Fibroblast of lung (primary cell): Measurements from ENCODE around the gene CHD9. TPM values are rescaled to one million over a fixed set of nuclear protein-coding genes. Genes with fewer than 3 reads are reported as not detected.

Source experiments
- DNase-seq, 2 donors: peaks; one replicate each; pipeline versions ENCODE4 v3.0.0 to v3.0.0-alpha.2; 2010; ENCODE audit warnings: low read depth in 2 of 2
- H2AFZ ChIP-seq: 2 replicates; pipeline ENCODE4 v1.5.1; 2012; ENCODE audit warnings: low read length, control low read depth, inconsistent platforms
- H3K27ac ChIP-seq: 2 replicates; pipeline ENCODE4 v1.5.1; 2011; ENCODE audit warnings: low read length, control low read depth; ENCODE audit not compliant: insufficient read depth
- H3K27me3 ChIP-seq: 2 replicates; pipeline ENCODE4 v1.5.1; 2011; ENCODE audit warnings: mild to moderate bottlenecking, low read length; ENCODE audit not compliant: control insufficient read depth, insufficient read depth
- H3K36me3 ChIP-seq: 2 replicates; pipeline ENCODE4 v1.5.1; 2011; ENCODE audit warnings: low read length; ENCODE audit not compliant: control insufficient read depth, insufficient read depth
- H3K4me1 ChIP-seq: 2 replicates; pipeline ENCODE4 v1.5.1; 2011; ENCODE audit warnings: low read length; ENCODE audit not compliant: control insufficient read depth, insufficient read depth; ENCODE audit errors: extremely low read depth
- H3K4me2 ChIP-seq: 2 replicates; pipeline ENCODE4 v1.5.1; 2011; ENCODE audit warnings: low read length, control low read depth; ENCODE audit not compliant: insufficient read depth; ENCODE audit errors: extremely low read depth
- H3K4me3 ChIP-seq, 4 experiments: fragments of 200-600 bp in 1 of 4; sonication (generic) in 1 of 4; replicated peaks in 1 of 4; 2 replicates each; pipeline ENCODE4 v1.5.1; 2011 to 2016; ENCODE audit warnings: low read length in 4 of 4, low read depth in 3 of 4, mild to moderate bottlenecking in 3 of 4, control low read depth in 2 of 4, inconsistent platforms in 1 of 4, mixed read lengths in 1 of 4; ENCODE audit not compliant: insufficient read depth in 1 of 4; ENCODE audit errors: control extremely low read depth in 1 of 4
- H3K79me2 ChIP-seq: 2 replicates; pipeline ENCODE4 v1.5.1; 2012; ENCODE audit warnings: mild to moderate bottlenecking, low read length, inconsistent platforms; ENCODE audit not compliant: control insufficient read depth, insufficient read depth
- H3K9ac ChIP-seq: 2 replicates; pipeline ENCODE4 v1.5.1; 2011; ENCODE audit warnings: mild to moderate bottlenecking, low read length, control low read depth; ENCODE audit not compliant: insufficient read depth
- H3K9me3 ChIP-seq: 2 replicates; pipeline ENCODE4 v1.5.1; 2012; ENCODE audit warnings: low read depth, low read length; ENCODE audit not compliant: control insufficient read depth, insufficient read depth
- H4K20me1 ChIP-seq: 2 replicates; pipeline ENCODE4 v1.5.1; 2011; ENCODE audit warnings: low read length; ENCODE audit not compliant: control insufficient read depth, insufficient read depth; ENCODE audit errors: extremely low read depth
- EZH2 ChIP-seq: IDR thresholded peaks from 2 replicates; pipeline ENCODE4 v1.5.1; 2012; ENCODE audit warnings: low read length, control low read depth, mild to moderate bottlenecking; ENCODE audit errors: missing control alignments
- polyA plus RNA-seq, 2 donors: library from polyadenylated mRNA; depleted of rRNA in 1 of 2; stranded (reverse) in 1 of 2; unstranded in 1 of 2; fragments of >200 nt; gene quantifications; 2 replicates each; pipeline ENCODE4 v1.2.1, GENCODE V29; 2011 to 2012; ENCODE audit warnings: missing spikeins in 1 of 2
- total RNA-seq: library from RNA; depleted of rRNA; stranded (reverse); fragments of >200 nt; gene quantifications from 2 replicates; pipeline ENCODE4 v1.2.1, GENCODE V29; 2014
- TF ChIP-seq, protein P1 (sequence below), 2 donors: IDR thresholded peaks in 1 of 2; conservative IDR thresholded peaks in 1 of 2; 1 replicate in 1 of 2; 2 replicates in 1 of 2; pipeline ENCODE4 v1.5.1; 2011 to 2012; ENCODE audit warnings: low read length in 2 of 2, control low read depth in 1 of 2, inconsistent platforms in 1 of 2, low read depth in 1 of 2, mild to moderate bottlenecking in 1 of 2

The CHD9 gene
- total and polyA plus RNA-seq, 2 donors (not counting 1 experiment from before 2014, with no cell fraction given), result 32.9 to 60.9 TPM

DNA sequence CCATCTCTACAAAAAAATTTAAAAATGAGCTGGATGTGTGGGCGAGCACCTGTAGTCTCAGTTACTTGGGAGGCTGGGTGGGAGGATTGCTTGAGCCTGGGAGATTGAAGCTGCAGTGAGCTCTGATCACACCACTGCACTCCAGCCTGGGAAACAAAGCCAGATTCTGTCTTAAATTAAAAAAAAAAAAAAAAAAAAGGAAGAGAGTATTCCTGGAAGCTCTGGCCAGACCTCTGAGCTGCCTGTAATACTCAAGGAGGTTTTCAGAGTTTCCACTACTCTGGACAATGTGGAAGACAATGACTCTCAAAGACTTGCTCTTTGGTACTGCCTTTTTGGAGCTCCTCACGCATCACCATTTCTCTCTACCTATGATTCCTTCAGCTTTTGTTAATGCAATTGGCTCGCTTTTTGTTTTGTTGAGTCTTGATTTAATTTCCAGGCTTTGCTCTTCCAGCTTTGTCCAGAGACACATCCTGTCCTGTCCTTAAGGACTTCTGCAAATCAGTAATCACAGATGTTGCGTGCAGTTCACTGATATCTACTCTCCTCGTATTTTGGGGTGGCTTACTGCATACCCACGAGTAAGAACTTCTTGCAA is 10.8 kb downstream of the CHD9 start:
- Histone ChIP-seq H3K4me1 (peaks cover 2% of the 10 kb centered on the region), H2AFZ (no peak overlapping the region), H3K9ac (no peak overlapping the region), H3K79me2 (peaks cover 7% of the 10 kb centered on the region), H3K27me3 (no peaks in the 10 kb centered on the region), H3K4me2 (no peak overlapping the region), H3K36me3 (no peaks in the 10 kb centered on the region), H3K4me3 (no peak overlapping the region), H3K9me3 (no peaks in the 10 kb centered on the region), H3K27ac (no peak overlapping the region), H4K20me1 (no peaks in the 10 kb centered on the region)
- TF ChIP-seq EZH2, result no peak
- TF ChIP-seq, protein P1, sequence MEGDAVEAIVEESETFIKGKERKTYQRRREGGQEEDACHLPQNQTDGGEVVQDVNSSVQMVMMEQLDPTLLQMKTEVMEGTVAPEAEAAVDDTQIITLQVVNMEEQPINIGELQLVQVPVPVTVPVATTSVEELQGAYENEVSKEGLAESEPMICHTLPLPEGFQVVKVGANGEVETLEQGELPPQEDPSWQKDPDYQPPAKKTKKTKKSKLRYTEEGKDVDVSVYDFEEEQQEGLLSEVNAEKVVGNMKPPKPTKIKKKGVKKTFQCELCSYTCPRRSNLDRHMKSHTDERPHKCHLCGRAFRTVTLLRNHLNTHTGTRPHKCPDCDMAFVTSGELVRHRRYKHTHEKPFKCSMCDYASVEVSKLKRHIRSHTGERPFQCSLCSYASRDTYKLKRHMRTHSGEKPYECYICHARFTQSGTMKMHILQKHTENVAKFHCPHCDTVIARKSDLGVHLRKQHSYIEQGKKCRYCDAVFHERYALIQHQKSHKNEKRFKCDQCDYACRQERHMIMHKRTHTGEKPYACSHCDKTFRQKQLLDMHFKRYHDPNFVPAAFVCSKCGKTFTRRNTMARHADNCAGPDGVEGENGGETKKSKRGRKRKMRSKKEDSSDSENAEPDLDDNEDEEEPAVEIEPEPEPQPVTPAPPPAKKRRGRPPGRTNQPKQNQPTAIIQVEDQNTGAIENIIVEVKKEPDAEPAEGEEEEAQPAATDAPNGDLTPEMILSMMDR (conservative IDR thresholded peaks at IDR 0.05 in 1 of 2, IDR thresholded peaks at IDR 0.05 in 1 of 2; ENCODE audit: low read depth in 1 of 2, low read length in 2 of 2), result no peak
- DNase-seq, result no peak

DNA sequence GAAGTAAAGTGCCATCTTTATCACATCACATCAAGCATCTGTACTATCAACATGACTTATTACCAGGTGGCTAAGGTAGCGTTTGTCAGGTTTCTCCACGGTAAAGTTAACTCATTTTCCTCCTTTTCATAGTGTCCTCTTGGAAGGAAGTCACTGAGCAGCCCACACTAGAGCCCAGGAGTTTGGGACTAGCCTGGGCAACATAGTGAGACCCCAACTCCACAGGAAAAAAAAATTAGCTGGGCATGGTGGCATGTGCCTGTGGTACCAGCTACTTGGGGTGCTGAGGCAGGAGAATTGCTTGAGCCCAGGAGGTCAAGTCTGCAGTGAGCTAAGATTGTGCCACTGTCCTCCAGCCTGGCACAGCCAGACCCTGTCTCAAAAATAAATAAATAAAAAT is 12.9 kb downstream of the CHD9 start:
- Histone ChIP-seq H3K27ac (no peak overlapping the region), H3K36me3 (no peaks in the 10 kb centered on the region), H3K79me2 (no peaks in the 10 kb centered on the region), H3K9ac (no peak overlapping the region), H3K4me3 (no peak overlapping the region), H3K27me3 (no peaks in the 10 kb centered on the region), H3K9me3 (no peaks in the 10 kb centered on the region), H3K4me1 (no peaks in the 10 kb centered on the region), H4K20me1 (no peaks in the 10 kb centered on the region), H2AFZ (no peak overlapping the region), H3K4me2 (no peak overlapping the region)
- TF ChIP-seq, protein P1 (conservative IDR thresholded peaks at IDR 0.05 in 1 of 2, IDR thresholded peaks at IDR 0.05 in 1 of 2; ENCODE audit: low read depth in 1 of 2, low read length in 2 of 2), result no peak
- no peak for TF ChIP-seq EZH2
- DNase-seq, result no peak

DNA sequence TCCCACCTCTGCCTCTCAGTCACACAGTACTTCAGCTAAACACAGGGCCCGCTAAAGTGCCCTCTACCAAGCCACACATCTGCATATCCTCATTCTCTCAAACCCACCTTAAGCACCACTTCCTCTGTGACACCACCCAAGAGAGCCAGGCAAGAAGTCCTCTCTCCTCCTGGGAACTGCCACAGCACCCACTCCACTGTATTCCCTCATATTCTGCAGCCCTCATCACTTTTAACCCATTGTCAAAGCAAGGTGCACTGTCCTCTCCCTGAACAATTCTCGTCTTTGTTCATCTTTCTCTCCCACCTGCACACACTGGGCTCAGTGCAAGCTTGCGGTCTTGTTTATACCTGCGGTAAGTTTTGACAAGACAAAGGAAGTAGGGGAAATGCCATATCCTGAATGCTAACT is 13.6 kb downstream of the CHD9 start:
- H3K27me3 ChIP-seq, result no peaks in the 10 kb centered on the region
- H3K9ac ChIP-seq, result no peak overlapping the region
- H3K4me3 ChIP-seq, result no peak overlapping the region
- H3K79me2 ChIP-seq, result no peaks in the 10 kb centered on the region
- H2AFZ ChIP-seq, result no peak overlapping the region
- H3K27ac ChIP-seq, result no peak overlapping the region
- no peak overlapping the region for H3K4me2 ChIP-seq
- H3K36me3 ChIP-seq, result no peaks in the 10 kb centered on the region
- no peaks in the 10 kb centered on the region for H3K9me3 ChIP-seq
- TF ChIP-seq, protein P1 (conservative IDR thresholded peaks at IDR 0.05 in 1 of 2, IDR thresholded peaks at IDR 0.05 in 1 of 2; ENCODE audit: low read depth in 1 of 2, low read length in 2 of 2), result no peak
- TF ChIP-seq EZH2, result no peak
- no peaks in the 10 kb centered on the region for H4K20me1 ChIP-seq
- DNase-seq, result no peak
- no peaks in the 10 kb centered on the region for H3K4me1 ChIP-seq
